ENCODE measurements around the gene AKTIP. TPM values are rescaled to one million over a fixed set of nuclear protein-coding genes. Genes with fewer than 3 reads are reported as not detected.

The AKTIP gene
- total and polyA plus RNA-seq, 2 of the 4 experiments (the other 2 are of a cell fraction) = 17.7 to 19.9 TPM

DNA sequence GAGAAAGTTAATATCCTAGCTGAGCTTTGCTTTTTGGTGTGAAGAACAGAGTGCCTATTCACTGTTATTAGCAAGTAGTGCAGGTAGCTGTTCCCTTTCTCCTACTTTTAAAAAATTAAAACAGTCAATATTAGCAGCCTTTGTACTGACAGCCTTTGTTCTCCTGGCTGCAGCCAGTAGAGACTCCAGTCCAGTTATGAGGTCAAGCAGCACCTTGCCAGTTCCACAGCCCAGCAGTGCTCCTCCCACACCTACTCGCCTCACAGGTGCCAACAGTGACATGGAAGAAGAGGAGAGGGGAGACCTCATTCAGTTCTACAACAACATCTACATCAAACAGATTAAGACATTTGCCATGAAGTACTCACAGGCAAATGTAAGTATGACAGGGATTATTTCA is 22.6 kb downstream of the AKTIP start:
- Histone ChIP-seq H3K9ac (ENCODE audit: low read depth, low read length) (no peak overlapping the region), H3K79me1 (ENCODE audit: low read depth in 1 of 2, low read length in 2 of 2) (no peaks in the 10 kb centered on the region), H2BK120ac (ENCODE audit: low read depth, low read length) (no peak overlapping the region), H3K4me3 (ENCODE audit: insufficient read depth, low read depth, low read length) (no peak overlapping the region), H2AK9ac (replicated peaks; ENCODE audit: low read depth, low read length, poor library complexity) (no peak overlapping the region), H3K4ac (ENCODE audit: low read depth, low read length) (no peak overlapping the region), H3K4me1 (ENCODE audit: control insufficient read depth, insufficient read depth, low read length) (no peaks in the 10 kb centered on the region), H4K91ac (ENCODE audit: insufficient read depth, low read depth, low read length) (no peak overlapping the region), H2AFZ (replicated peaks; ENCODE audit: low read length, poor library complexity) (no peak overlapping the region), H3K9me1 (ENCODE audit: insufficient read depth, low read length) (no peaks in the 10 kb centered on the region), H4K5ac (ENCODE audit: low read depth, low read length) (no peak overlapping the region), H3K9me3 (ENCODE audit: control insufficient read depth, insufficient read depth, low read length) (no peaks in the 10 kb centered on the region), H3K4me2 (ENCODE audit: low read depth, low read length) (no peak overlapping the region), H3K36me3 (ENCODE audit: control insufficient read depth, insufficient read depth, low read length) (peaks cover 22% of the 10 kb centered on the region), H2BK15ac (ENCODE audit: low read depth, low read length) (no peak overlapping the region), H3K56ac (ENCODE audit: extremely low read depth, insufficient read depth, low read length) (no peak overlapping the region), H2BK20ac (ENCODE audit: low read depth, low read length) (no peak overlapping the region), H2AK5ac (ENCODE audit: low read depth, low read length) (no peak overlapping the region), H3K27ac (ENCODE audit: insufficient read depth, low read length) (no peak overlapping the region), H3K14ac (replicated peaks; ENCODE audit: low read depth, low read length) (no peak overlapping the region), H2BK5ac (ENCODE audit: low read depth, low read length, poor library complexity, severe bottlenecking) (no peak overlapping the region), H3K27me3 (ENCODE audit: control insufficient read depth, insufficient read depth, low read length) (no peaks in the 10 kb centered on the region), H3K23ac (ENCODE audit: low read depth, low read length) (no peak overlapping the region), H4K8ac (ENCODE audit: low read depth in 2 of 2, low read length in 2 of 2) (no peak overlapping the region), H3K18ac (ENCODE audit: low read depth, low read length) (no peak overlapping the region), H4K20me1 (ENCODE audit: insufficient read depth, low read length) (no peaks in the 10 kb centered on the region)
- dilution Hi-C loops (cut with HindIII; ENCODE audit: low sequenced_read_pairs, unreplicated experiment) (no loop called here), intact Hi-C loops (cut with micrococcal nuclease) (no loop called here), in situ Hi-C loops (cut with MboI; ENCODE audit: low sequenced_read_pairs) (no loop called here)
- ChIA-PET POLR2A (ENCODE audit: unreplicated experiment) (no interaction called here), CTCF (no interaction called here)
- DNase-seq (no peak), ATAC-seq (ENCODE audit: low read depth) (no peak)
- TF ChIP-seq, protein P1, sequence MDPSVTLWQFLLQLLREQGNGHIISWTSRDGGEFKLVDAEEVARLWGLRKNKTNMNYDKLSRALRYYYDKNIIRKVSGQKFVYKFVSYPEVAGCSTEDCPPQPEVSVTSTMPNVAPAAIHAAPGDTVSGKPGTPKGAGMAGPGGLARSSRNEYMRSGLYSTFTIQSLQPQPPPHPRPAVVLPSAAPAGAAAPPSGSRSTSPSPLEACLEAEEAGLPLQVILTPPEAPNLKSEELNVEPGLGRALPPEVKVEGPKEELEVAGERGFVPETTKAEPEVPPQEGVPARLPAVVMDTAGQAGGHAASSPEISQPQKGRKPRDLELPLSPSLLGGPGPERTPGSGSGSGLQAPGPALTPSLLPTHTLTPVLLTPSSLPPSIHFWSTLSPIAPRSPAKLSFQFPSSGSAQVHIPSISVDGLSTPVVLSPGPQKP (IDR thresholded peaks at IDR 0.05; ENCODE audit: borderline replicate concordance, low read depth, low read length) = no peak
- TF ChIP-seq NFE2L2 (IDR thresholded peaks at IDR 0.05; ENCODE audit: low read depth, low read length) (no peak), MAZ (IDR thresholded peaks at IDR 0.05; ENCODE audit: borderline replicate concordance, low read depth, low read length) (no peak), CHD1 (IDR thresholded peaks at IDR 0.05; ENCODE audit: low read depth, low read length) (no peak), CEBPB (IDR thresholded peaks at IDR 0.05; ENCODE audit: low read depth, low read length) (no peak), RCOR1 (IDR thresholded peaks at IDR 0.05; ENCODE audit: insufficient replicate concordance, low read length) (no peak), SMC3 (IDR thresholded peaks at IDR 0.05; ENCODE audit: low read depth, low read length) (no peak)
- TF ChIP-seq, protein P2, sequence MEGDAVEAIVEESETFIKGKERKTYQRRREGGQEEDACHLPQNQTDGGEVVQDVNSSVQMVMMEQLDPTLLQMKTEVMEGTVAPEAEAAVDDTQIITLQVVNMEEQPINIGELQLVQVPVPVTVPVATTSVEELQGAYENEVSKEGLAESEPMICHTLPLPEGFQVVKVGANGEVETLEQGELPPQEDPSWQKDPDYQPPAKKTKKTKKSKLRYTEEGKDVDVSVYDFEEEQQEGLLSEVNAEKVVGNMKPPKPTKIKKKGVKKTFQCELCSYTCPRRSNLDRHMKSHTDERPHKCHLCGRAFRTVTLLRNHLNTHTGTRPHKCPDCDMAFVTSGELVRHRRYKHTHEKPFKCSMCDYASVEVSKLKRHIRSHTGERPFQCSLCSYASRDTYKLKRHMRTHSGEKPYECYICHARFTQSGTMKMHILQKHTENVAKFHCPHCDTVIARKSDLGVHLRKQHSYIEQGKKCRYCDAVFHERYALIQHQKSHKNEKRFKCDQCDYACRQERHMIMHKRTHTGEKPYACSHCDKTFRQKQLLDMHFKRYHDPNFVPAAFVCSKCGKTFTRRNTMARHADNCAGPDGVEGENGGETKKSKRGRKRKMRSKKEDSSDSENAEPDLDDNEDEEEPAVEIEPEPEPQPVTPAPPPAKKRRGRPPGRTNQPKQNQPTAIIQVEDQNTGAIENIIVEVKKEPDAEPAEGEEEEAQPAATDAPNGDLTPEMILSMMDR (conservative IDR thresholded peaks at IDR 0.05; ENCODE audit: low read depth, low read length) = no peak
- WGBS, 2 experiments (ENCODE audit: extremely low coverage in 2 of 2, insufficient read length in 1 of 2) = no CpG with 5 or more reads among the region's 1 CpG
- no TSS peak for BruUV-seq (replicated peaks)
